Keratinocyte (primary cell): ENCODE results near the gene SNX6.

Experiments
- EZH2 ChIP-seq: IDR thresholded peaks from one replicate; pipeline ENCODE4 v1.6.1; 2012; ENCODE audit warnings: inconsistent platforms, mild to moderate bottlenecking, low read length, moderate library complexity
- TF ChIP-seq, protein P1 (sequence below), 3 experiments: IDR thresholded peaks in 1 of 3; conservative IDR thresholded peaks in 1 of 3; optimal IDR thresholded peaks in 1 of 3; 2 replicates in 2 of 3; 3 replicates in 1 of 3; pipeline versions ENCODE3 to v1.5.1; 2011; ENCODE audit warnings: low read length in 3 of 3, mild to moderate bottlenecking in 3 of 3, moderate library complexity in 2 of 3, control low read depth in 1 of 3, inconsistent platforms in 1 of 3; ENCODE audit not compliant: insufficient read depth in 2 of 3; ENCODE audit errors: extremely low read depth in 1 of 3

DNA sequence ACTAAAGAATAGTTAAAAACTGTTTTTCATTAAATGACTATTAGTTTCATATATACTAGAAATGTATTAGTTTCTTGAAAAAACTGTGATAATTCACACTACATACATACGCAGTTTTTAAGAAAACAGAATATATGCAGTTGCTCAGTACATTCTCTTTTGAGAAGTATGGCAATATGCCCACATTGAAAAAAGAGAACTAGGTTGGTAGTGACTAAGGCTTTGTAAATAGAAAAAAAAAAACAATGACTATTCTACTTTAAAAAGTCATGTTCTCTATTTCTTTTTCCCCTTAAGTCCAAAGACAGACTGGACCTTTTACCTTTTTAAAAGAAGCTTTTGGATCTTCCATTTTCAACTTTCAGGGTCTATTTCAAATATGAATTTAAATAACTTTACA lies 25.0 kb downstream of the SNX6 start:
- TF ChIP-seq, protein P1, sequence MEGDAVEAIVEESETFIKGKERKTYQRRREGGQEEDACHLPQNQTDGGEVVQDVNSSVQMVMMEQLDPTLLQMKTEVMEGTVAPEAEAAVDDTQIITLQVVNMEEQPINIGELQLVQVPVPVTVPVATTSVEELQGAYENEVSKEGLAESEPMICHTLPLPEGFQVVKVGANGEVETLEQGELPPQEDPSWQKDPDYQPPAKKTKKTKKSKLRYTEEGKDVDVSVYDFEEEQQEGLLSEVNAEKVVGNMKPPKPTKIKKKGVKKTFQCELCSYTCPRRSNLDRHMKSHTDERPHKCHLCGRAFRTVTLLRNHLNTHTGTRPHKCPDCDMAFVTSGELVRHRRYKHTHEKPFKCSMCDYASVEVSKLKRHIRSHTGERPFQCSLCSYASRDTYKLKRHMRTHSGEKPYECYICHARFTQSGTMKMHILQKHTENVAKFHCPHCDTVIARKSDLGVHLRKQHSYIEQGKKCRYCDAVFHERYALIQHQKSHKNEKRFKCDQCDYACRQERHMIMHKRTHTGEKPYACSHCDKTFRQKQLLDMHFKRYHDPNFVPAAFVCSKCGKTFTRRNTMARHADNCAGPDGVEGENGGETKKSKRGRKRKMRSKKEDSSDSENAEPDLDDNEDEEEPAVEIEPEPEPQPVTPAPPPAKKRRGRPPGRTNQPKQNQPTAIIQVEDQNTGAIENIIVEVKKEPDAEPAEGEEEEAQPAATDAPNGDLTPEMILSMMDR (optimal IDR thresholded peaks at IDR 0.05 in 1 of 3, IDR thresholded peaks at IDR 0.05 in 1 of 3, conservative IDR thresholded peaks at IDR 0.05 in 1 of 3; ENCODE audit: extremely low read depth in 1 of 3, insufficient read depth in 2 of 3, low read length in 3 of 3), result no peak
- no peak for TF ChIP-seq EZH2
